ENCODE measurements around the gene OSCP1. TPM values are rescaled to one million over a fixed set of nuclear protein-coding genes. Genes with fewer than 3 reads are reported as not detected.

The OSCP1 gene
- total and polyA plus RNA-seq, 2 donors (not counting 1 experiment from before 2014, with no cell fraction given) = 0.16 to 0.94 TPM

DNA sequence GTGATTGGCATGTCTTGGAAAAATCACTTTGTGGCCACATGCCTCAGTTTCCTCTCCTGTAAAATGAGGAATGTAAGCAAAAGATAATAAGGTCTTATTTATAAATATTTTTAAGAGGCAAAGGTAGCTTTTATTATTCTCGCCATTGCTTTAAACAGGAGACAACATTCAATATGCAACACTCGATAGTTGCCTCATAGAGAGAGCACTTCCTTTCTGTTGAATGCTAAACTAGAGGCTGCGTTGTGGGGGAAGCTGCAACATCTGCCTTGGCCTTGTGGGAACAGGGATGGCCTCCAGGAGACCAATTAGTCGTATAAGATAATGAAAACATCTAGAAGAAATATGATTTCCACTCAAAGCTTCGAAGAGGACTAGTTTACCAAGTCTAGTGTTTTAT is 3.5 kb downstream of the OSCP1 start:
- ATAC-seq (ENCODE audit: low read depth) (no peak), DNase-seq (no peak)
- Histone ChIP-seq H3K79me2 (ENCODE audit: control insufficient read depth, insufficient read depth, low read length) (no peaks in the 10 kb centered on the region), H3K36me3 (replicated peaks in 1 of 2; ENCODE audit: control extremely low read depth in 1 of 2, control insufficient read depth in 1 of 2, extremely low read depth in 1 of 2, insufficient read depth in 2 of 2, low read length in 1 of 2) (no peaks in the 10 kb centered on the region), H3K9ac (ENCODE audit: low read length) (no peak overlapping the region), H3K4me3 (ENCODE audit: control extremely low read depth in 1 of 5, extremely low read depth in 1 of 5, insufficient read depth in 1 of 5, low read depth in 2 of 5, low read length in 4 of 5) (no peak overlapping the region), H3K27ac (ENCODE audit: low read length in 2 of 2) (no peak overlapping the region), H3K9me3 (ENCODE audit: control extremely low read depth in 1 of 3, control insufficient read depth in 2 of 3, insufficient read depth in 1 of 3, low read length in 2 of 3) (no peaks in the 10 kb centered on the region), H2AFZ (ENCODE audit: insufficient read depth, low read depth, low read length, poor library complexity, severe bottlenecking) (no peak overlapping the region), H3K4me2 (replicated peaks; ENCODE audit: low read depth, low read length, poor library complexity, severe bottlenecking) (no peak overlapping the region), H3K27me3 (replicated peaks in 1 of 4; ENCODE audit: control extremely low read depth in 1 of 4, control insufficient read depth in 3 of 4, insufficient read depth in 4 of 4, low read length in 3 of 4) (peaks cover 0 to 3% (median 0%) of the 10 kb centered on the region in 4 experiments), H3K4me1 (ENCODE audit: control insufficient read depth in 2 of 2, insufficient read depth in 2 of 2, low read length in 2 of 2) (peaks cover 3 to 15% of the 10 kb centered on the region in 2 donors), H4K20me1 (ENCODE audit: control insufficient read depth, insufficient read depth, low read length, poor library complexity, severe bottlenecking) (no peaks in the 10 kb centered on the region)
- no peaks in the 10 kb centered on the region for H3K9me3 Mint-ChIP-seq (ENCODE audit: insufficient read depth)
- no CpG with 5 or more reads among the region's 5 CpGs for WGBS (ENCODE audit: insufficient coverage)
- no peak for TF ChIP-seq EZH2 (IDR thresholded peaks at IDR 0.05; ENCODE audit: borderline replicate concordance, insufficient read depth, low read depth, low read length, poor library complexity, severe bottlenecking)
- TF ChIP-seq, protein P1, sequence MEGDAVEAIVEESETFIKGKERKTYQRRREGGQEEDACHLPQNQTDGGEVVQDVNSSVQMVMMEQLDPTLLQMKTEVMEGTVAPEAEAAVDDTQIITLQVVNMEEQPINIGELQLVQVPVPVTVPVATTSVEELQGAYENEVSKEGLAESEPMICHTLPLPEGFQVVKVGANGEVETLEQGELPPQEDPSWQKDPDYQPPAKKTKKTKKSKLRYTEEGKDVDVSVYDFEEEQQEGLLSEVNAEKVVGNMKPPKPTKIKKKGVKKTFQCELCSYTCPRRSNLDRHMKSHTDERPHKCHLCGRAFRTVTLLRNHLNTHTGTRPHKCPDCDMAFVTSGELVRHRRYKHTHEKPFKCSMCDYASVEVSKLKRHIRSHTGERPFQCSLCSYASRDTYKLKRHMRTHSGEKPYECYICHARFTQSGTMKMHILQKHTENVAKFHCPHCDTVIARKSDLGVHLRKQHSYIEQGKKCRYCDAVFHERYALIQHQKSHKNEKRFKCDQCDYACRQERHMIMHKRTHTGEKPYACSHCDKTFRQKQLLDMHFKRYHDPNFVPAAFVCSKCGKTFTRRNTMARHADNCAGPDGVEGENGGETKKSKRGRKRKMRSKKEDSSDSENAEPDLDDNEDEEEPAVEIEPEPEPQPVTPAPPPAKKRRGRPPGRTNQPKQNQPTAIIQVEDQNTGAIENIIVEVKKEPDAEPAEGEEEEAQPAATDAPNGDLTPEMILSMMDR (IDR thresholded peaks at IDR 0.05) = no peak
- CTCF ChIA-PET = no interaction called here
- H3K27me3 Mint-ChIP-seq = no peaks in the 10 kb centered on the region
- H3K27ac Mint-ChIP-seq = no peak overlapping the region
- no peak overlapping the region for H3K4me3 Mint-ChIP-seq
- intact Hi-C loops (cut with micrococcal nuclease) = no loop called here
- peaks cover 15% of the 10 kb centered on the region for H3K4me1 Mint-ChIP-seq
- POLR2A ChIA-PET = no interaction called here

DNA sequence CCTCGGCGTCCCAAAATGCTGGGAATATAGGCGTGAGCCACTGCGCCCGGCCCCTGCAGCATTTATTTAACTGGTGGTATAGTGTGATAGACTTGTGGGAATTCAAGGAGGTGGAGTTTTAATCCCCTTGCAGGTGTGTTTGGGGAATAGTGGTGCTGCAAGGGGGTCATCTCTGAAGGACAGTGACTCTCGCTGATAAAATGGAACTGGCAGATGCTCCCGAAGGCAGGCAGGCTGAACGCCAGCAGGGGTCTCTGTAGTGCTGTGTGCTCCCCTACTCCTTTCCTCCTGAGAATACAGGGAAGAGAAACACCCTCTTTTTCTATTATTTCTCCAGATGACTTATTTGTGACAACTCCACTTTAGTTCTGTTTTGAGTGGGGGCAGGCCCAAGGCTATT is 4.0 kb downstream of the OSCP1 start:
- ChIA-PET POLR2A (no interaction called here), CTCF (no interaction called here)
- Histone ChIP-seq H3K79me2 (ENCODE audit: control insufficient read depth, insufficient read depth, low read length) (no peaks in the 10 kb centered on the region), H4K20me1 (ENCODE audit: control insufficient read depth, insufficient read depth, low read length, poor library complexity, severe bottlenecking) (no peaks in the 10 kb centered on the region), H3K4me1 (ENCODE audit: control insufficient read depth in 2 of 2, insufficient read depth in 2 of 2, low read length in 2 of 2) (peaks cover 3 to 13% of the 10 kb centered on the region in 2 donors), H2AFZ (ENCODE audit: insufficient read depth, low read depth, low read length, poor library complexity, severe bottlenecking) (no peak overlapping the region), H3K27me3 (replicated peaks in 1 of 4; ENCODE audit: control extremely low read depth in 1 of 4, control insufficient read depth in 3 of 4, insufficient read depth in 4 of 4, low read length in 3 of 4) (peaks cover 0 to 3% (median 0%) of the 10 kb centered on the region in 4 experiments), H3K27ac (ENCODE audit: low read length in 2 of 2) (no peak overlapping the region), H3K9ac (ENCODE audit: low read length) (no peak overlapping the region), H3K9me3 (ENCODE audit: control extremely low read depth in 1 of 3, control insufficient read depth in 2 of 3, insufficient read depth in 1 of 3, low read length in 2 of 3) (no peaks in the 10 kb centered on the region), H3K4me2 (replicated peaks; ENCODE audit: low read depth, low read length, poor library complexity, severe bottlenecking) (no peak overlapping the region), H3K36me3 (replicated peaks in 1 of 2; ENCODE audit: control extremely low read depth in 1 of 2, control insufficient read depth in 1 of 2, extremely low read depth in 1 of 2, insufficient read depth in 2 of 2, low read length in 1 of 2) (no peaks in the 10 kb centered on the region), H3K4me3 (ENCODE audit: control extremely low read depth in 1 of 5, extremely low read depth in 1 of 5, insufficient read depth in 1 of 5, low read depth in 2 of 5, low read length in 4 of 5) (no peak overlapping the region)
- DNase-seq (no peak), ATAC-seq (ENCODE audit: low read depth) (no peak)
- no peak for TF ChIP-seq EZH2 (IDR thresholded peaks at IDR 0.05; ENCODE audit: borderline replicate concordance, insufficient read depth, low read depth, low read length, poor library complexity, severe bottlenecking)
- TF ChIP-seq, protein P1 (IDR thresholded peaks at IDR 0.05) = no peak
- H3K9me3 Mint-ChIP-seq (ENCODE audit: insufficient read depth) = no peaks in the 10 kb centered on the region
- intact Hi-C loops (cut with micrococcal nuclease) = no loop called here
- H3K27ac Mint-ChIP-seq = no peak overlapping the region
- peaks cover 11% of the 10 kb centered on the region for H3K4me1 Mint-ChIP-seq
- WGBS (ENCODE audit: insufficient coverage) = 74% methylated on average over 5 of the region's 8 CpGs
- H3K4me3 Mint-ChIP-seq = no peak overlapping the region
- H3K27me3 Mint-ChIP-seq = no peaks in the 10 kb centered on the region
